K562 (cell line): ENCODE measurements around the gene SLC38A1. TPM values are rescaled to one million over a fixed set of nuclear protein-coding genes. Genes with fewer than 3 reads are reported as not detected.
A peak's percentile ranks its signal among the peaks of the same experiment; 100 is the strongest.

ENCODE experiments used
- BRCA1 ChIP-seq, 2 experiments: fragments of 450-650 bp in 1 of 2; sonication (generic) in 1 of 2; formaldehyde crosslinking in 1 of 2; IDR thresholded peaks; 2 replicates each; pipeline versions ENCODE4 v1.5.0 to v1.6.1; 2017 to 2020; ENCODE audit warnings: mild to moderate bottlenecking in 1 of 2, missing genetic modification reagents in 1 of 2
- BRF1 ChIP-seq: IDR thresholded peaks from 3 replicates; pipeline ENCODE4 v1.6.1; 2011; ENCODE audit warnings: borderline replicate concordance, mild to moderate bottlenecking; ENCODE audit not compliant: insufficient read length; ENCODE audit errors: extremely low read depth
- CEBPZ ChIP-seq: fragments of 150-350 bp; IDR thresholded peaks from 2 replicates; pipeline ENCODE4 v1.6.1; 2014; ENCODE audit warnings: low read depth, mild to moderate bottlenecking, low read length, borderline replicate concordance
- CSDE1 ChIP-seq, 2 experiments: fragments of 450-650 bp; IDR thresholded peaks; 2 replicates each; pipeline ENCODE4 v1.6.1; 2016; ENCODE audit warnings: mild to moderate bottlenecking in 1 of 2
- CXXC5 ChIP-seq: fragments of 250-450 bp; sonication (Bioruptor Pico); IDR thresholded peaks from 2 replicates; pipeline ENCODE4 v1.8.0; 2022; ENCODE audit warnings: inconsistent platforms, mild to moderate bottlenecking, moderate library complexity
- FUS ChIP-seq: fragments of 200-400 bp; formaldehyde crosslinking; optimal IDR thresholded peaks from 2 replicates; pipeline ENCODE3; 2017; ENCODE audit warnings: low read depth, low read length
- GABPA ChIP-seq: fragments of 200-800 bp; sonication (Bioruptor generic); conservative IDR thresholded peaks from 2 replicates; pipeline ENCODE4 v1.6.1; 2016; ENCODE audit warnings: low read depth, missing genetic modification characterization, missing compliant biosample characterization
- HDAC2 ChIP-seq: fragments of 450-650 bp; IDR thresholded peaks from 2 replicates; pipeline ENCODE4 v1.6.1; 2016; ENCODE audit warnings: mild to moderate bottlenecking
- HINFP ChIP-seq: fragments of 450-650 bp; conservative IDR thresholded peaks from 2 replicates; pipeline ENCODE4 v1.6.1; 2016; ENCODE audit warnings: missing genetic modification characterization, low read depth, mild to moderate bottlenecking, control low read depth, missing compliant biosample characterization
- KDM2B ChIP-seq: fragments of 250-450 bp; sonication (Bioruptor Pico); IDR thresholded peaks from 2 replicates; pipeline ENCODE4 v1.8.0; 2021; ENCODE audit warnings: mild to moderate bottlenecking, moderate library complexity
- MCM7 ChIP-seq, 2 experiments: fragments of 450-650 bp; IDR thresholded peaks; 2 replicates each; pipeline ENCODE4 v1.6.1; 2016 to 2018
- NCOA6 ChIP-seq: fragments of 450-650 bp; IDR thresholded peaks from 2 replicates; pipeline ENCODE4 v1.6.1; 2017; ENCODE audit warnings: mild to moderate bottlenecking
- NCOR1 ChIP-seq: fragments of 450-650 bp; IDR thresholded peaks from 2 replicates; pipeline ENCODE4 v1.6.1; 2016; ENCODE audit warnings: mild to moderate bottlenecking, moderate library complexity
- NFYB ChIP-seq: IDR thresholded peaks from 2 replicates; pipeline ENCODE4 v1.6.1; 2011; ENCODE audit warnings: mild to moderate bottlenecking, moderate library complexity; ENCODE audit not compliant: insufficient read length; ENCODE audit errors: extremely low read depth
- PYGO2 ChIP-seq: fragments of 450-650 bp; IDR thresholded peaks from 2 replicates; pipeline ENCODE4 v1.6.1; 2016; ENCODE audit warnings: mild to moderate bottlenecking, missing genetic modification characterization, moderate library complexity, missing compliant biosample characterization
- RBBP5 ChIP-seq: fragments of 200-600 bp; sonication (generic); IDR thresholded peaks from 2 replicates; pipeline ENCODE4 v1.6.1; 2012; ENCODE audit warnings: borderline replicate concordance, mild to moderate bottlenecking, low read length, control low read depth, inconsistent platforms; ENCODE audit not compliant: insufficient read depth, poor library complexity, severe bottlenecking
- SRF ChIP-seq, 2 experiments: fragments of 250-450, 450-650 bp in 1 of 2; sonication (Bioruptor Pico) in 1 of 2; sonication (generic) in 1 of 2; formaldehyde crosslinking; IDR thresholded peaks; 2 replicates each; pipeline versions ENCODE4 v1.5.0 to v1.5.1; 2020 to 2022; ENCODE audit warnings: mild to moderate bottlenecking in 1 of 2, missing genetic modification reagents in 1 of 2
- TEAD1 ChIP-seq, 2 experiments: fragments of 450-650 bp in 1 of 2; sonication (generic) in 1 of 2; formaldehyde crosslinking; IDR thresholded peaks; 2 replicates each; pipeline versions ENCODE4 v1.4.0 to v1.8.0; 2020 to 2022; ENCODE audit warnings: mild to moderate bottlenecking in 2 of 2, missing genetic modification reagents in 1 of 2
- TRIM28 ChIP-seq: fragments of 450-650 bp; IDR thresholded peaks from 2 replicates; pipeline ENCODE4 v1.6.1; 2017
- ZHX1 ChIP-seq: fragments of 150-350 bp; conservative IDR thresholded peaks from 2 replicates; pipeline ENCODE4 v1.6.1; 2014; ENCODE audit warnings: low read length
- ZNF134 ChIP-seq: fragments of 250-450 bp; sonication (Bioruptor Pico); conservative IDR thresholded peaks from 2 replicates; pipeline ENCODE4 v1.4.0; 2020
- ZNF778 ChIP-seq: fragments of 450-650 bp; formaldehyde crosslinking; IDR thresholded peaks from 2 replicates; pipeline ENCODE4 v1.4.0; 2020; ENCODE audit warnings: mild to moderate bottlenecking, moderate library complexity
- polyA plus RNA-seq, 8 experiments: library from polyadenylated mRNA; depleted of rRNA in 4 of 8; stranded (reverse) in 5 of 8; unstranded in 3 of 8; fragments of >200 nt; fragmentation: Nextera tagmentation in 2 of 8; fragmentation: Illumina TruSeq in 1 of 8; extraction: Ambion mirVana in 2 of 8; extraction: Trizol in 1 of 8; gene quantifications; 2 replicates each; pipeline versions ENCODE4 v1.2.1 to v1.2.3, GENCODE V29; 2011 to 2014; ENCODE audit warnings: inconsistent platforms in 1 of 8, missing spikeins in 1 of 8
- total RNA-seq, 7 experiments: library from RNA; depleted of rRNA in 6 of 7; stranded (reverse); fragments of >200 nt in 6 of 7; fragmentation: Illumina TruSeq in 2 of 7; extraction: Trizol in 2 of 7; gene quantifications; 2 replicates each; pipeline versions ENCODE4 v1.2.1 to v1.2.3, GENCODE V29; 2011 to 2021; ENCODE audit warnings: low replicate concordance in 1 of 7

The SLC38A1 gene
- total and polyA plus RNA-seq, 9 of the 15 experiments (the other 6 are each of a cell fraction or from before 2014, with no cell fraction given): 51.9 to 112 (median 75.0) TPM

GRCh38 chr12:46258129-46258528, 10.7 kb downstream of the SLC38A1 start (continued):
- TF ChIP-seq ZHX1: no peak
- TF ChIP-seq FUS: no peak
- peak; percentile 78 for TF ChIP-seq HINFP (tag)
- TF ChIP-seq BRF1: no peak
- no peak for TF ChIP-seq ZNF778
- TF ChIP-seq PYGO2 (tag): peak; percentile 84
- no peak for TF ChIP-seq NFYB
- TF ChIP-seq MCM7 (IDR thresholded peaks at IDR 0.05): no peak
- no peak for TF ChIP-seq ZNF134 (CRISPR knock-in tag)
- peak; percentile 71 for TF ChIP-seq CXXC5 (CRISPR knock-in tag)
- no peak for TF ChIP-seq CSDE1 (IDR thresholded peaks at IDR 0.05)
- TF ChIP-seq TRIM28: no peak
- TF ChIP-seq KDM2B (CRISPR knock-in tag): no peak
- TF ChIP-seq BRCA1 (IDR thresholded peaks at IDR 0.05): no peak
- TF ChIP-seq BRCA1 (CRISPR knock-in tag; IDR thresholded peaks at IDR 0.05): no peak
- TF ChIP-seq HDAC2: no peak
- TF ChIP-seq TEAD1 (CRISPR knock-in tag; IDR thresholded peaks at IDR 0.05): peak in 1 of 2 experiments; percentile 71; a peak in 2 of 4 replicates
- TF ChIP-seq SRF (CRISPR knock-in tag; IDR thresholded peaks at IDR 0.05): no peak
- no peak for TF ChIP-seq GABPA (tag)
- no peak for TF ChIP-seq NCOA6
- no peak for TF ChIP-seq RBBP5
- no peak for TF ChIP-seq CEBPZ
- no peak for TF ChIP-seq NCOR1
